HPDE6-E6E7 (cell line): ENCODE data around the gene TFAP2D.

Experiments
- DNase-seq: peaks from one replicate; pipeline ENCODE4 v3.0.0; 2011; ENCODE audit warnings: missing footprints; ENCODE audit errors: extremely low spot score

TFAP2D gene

DNA sequence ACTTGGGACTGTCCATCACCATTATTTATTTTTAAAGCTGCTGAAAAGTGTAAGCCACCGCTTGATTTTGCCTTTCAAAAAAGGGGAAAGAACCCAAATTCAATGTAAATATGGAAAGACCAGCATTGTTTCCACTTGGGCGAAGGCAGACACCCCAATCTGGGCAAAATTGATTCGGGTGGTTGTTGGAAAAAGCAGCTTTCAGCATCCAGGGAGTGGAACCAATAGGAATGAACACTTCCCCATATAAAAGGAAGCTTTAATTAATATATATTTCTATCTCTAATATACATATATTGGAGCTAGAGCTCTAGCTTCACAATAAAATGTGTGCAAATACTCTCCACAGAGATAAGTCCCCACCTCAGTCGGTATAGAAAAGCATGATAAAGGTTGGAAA, at the start of gene TFAP2D:
Gene TFAP2D (plus strand): TSS at position 301 of the 400 bp plus-strand sequence. CDS start 530 bp downstream, outside the sequence.
- DNase-seq = no peak

DNA sequence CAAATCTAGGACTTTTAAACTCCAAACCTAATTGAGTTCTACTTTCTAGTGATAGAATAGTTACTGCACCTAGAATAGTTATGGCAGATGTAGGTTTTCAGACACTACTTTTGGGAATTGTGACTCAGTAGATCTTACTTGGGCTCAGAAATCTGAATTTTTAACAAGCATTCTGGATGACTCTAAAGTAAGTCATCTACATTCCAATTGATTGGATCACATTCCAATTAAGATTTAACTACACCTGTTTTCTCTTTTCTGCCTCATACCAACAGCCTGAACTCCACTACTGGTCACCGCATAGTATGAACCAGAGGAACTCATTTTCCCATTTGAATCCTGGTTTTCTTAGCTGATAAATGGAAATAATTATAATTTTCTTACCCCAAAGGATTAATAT, 49.5 kb upstream of the TFAP2D start:
- no peak for DNase-seq

DNA sequence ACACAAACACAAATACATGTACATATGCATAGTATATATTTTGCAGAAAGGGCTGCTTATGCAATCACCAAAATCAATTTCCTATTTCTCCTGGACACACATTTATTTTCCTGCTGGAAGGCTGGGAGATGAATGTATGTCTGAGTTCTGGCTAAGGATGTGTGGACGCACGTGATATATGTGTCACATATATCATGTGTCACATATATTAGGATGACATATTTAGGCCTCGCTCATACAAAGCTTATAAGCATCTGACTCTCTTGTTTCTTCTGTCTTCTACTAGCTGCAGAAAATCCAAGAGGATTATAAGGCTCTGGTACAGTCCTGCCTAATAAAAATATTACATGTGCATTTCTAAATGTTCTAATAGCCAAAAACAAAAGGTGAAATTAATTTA, 47.2 kb upstream of the TFAP2D start:
- DNase-seq = no peak

DNA sequence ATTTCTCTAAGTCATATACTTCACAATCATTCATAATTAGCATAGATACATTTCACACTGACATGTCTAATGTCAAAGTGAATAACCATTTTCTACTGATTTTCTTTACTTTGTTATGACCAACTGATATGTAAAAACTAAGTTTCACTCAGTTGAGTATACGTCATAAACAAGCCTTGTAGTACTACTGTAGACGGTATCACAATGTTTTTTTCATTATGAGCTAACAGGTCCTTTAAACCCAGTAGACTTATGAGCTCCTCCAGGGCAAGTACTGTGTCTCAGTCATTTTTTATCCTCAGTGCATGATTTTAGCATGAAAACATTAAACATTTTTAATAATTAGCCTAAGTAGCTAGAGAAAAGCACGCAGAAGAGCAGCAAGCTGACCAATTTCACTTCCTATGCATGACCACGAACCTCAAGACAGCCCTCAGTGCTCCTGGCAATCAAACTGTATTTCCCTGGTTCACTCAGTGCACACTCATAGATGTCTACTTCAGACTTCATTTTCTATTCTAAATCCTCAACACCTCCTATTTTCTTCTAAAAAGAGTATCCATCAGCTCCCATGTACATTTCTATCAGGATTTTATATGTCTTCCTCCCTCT, 32.0 kb upstream of the TFAP2D start:
- DNase-seq = no peak

DNA sequence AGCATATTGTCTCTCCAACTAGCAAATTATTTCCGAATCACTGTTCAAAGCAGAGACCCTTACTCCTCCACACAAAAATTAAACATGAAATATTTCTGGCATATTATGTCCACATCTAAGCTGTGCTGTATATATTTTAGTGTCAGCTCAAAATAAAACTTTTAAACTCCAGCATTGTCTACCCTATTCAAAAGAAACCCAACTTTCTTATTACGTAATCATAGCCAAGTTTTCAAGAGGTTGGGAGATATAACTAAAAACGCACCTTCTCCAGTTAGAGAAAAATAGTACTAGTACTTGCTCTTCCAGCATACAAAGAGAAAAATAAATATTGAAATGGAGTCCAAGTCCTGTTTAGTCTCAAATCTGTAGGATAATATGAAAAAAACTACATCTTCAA, 24.1 kb upstream of the TFAP2D start:
- DNase-seq = no peak

DNA sequence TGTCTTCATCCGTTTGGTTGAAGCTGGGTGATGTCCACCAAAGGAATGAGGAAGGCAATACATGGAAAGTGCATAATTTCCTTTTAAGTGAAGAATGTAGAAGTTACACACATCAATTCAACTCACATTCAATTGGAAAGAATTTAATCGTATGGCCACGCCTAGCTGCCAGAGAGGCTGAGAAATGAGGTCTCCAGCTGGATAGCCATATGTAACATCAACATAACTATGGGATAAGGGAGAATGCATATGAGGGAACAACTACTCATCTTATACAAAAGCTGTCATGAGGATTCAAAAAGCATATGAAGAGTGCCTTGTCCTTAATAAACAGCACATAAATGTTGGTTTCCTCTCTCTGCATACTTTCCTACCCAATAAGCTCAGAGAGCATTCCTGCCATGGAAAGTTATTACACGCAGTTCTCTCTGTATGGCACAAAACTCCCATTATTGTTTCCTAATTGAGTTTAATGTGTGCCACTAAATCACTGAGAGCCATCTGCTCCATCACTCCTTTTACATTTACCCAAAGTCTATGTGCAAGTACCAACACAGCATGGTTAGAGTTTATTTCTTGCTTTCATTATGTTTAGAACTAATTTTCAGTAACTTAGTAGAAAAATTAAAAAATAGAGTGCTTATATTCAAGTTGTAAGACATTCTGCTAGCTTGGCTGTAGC, 21.4 kb upstream of the TFAP2D start:
- no peak for DNase-seq

DNA sequence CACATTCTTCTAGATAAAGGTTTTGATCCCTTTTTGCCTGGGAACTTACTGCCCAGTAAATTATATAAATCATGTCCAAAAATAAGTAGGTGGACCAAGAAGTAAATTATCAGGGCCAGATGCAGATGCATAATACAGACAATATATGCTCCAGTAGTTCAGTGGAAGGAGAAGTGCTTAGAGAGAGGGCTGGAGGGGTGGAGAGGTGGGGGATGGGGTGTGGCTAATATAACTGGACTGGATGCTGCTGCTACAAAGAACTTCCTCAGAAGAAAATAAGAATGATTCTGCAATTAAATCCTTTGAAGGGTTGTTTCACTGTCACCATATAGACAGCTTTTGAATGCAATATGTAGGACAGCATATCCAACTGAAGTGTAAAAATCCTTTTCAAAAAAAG, 14.8 kb upstream of the TFAP2D start:
- DNase-seq = no peak

DNA sequence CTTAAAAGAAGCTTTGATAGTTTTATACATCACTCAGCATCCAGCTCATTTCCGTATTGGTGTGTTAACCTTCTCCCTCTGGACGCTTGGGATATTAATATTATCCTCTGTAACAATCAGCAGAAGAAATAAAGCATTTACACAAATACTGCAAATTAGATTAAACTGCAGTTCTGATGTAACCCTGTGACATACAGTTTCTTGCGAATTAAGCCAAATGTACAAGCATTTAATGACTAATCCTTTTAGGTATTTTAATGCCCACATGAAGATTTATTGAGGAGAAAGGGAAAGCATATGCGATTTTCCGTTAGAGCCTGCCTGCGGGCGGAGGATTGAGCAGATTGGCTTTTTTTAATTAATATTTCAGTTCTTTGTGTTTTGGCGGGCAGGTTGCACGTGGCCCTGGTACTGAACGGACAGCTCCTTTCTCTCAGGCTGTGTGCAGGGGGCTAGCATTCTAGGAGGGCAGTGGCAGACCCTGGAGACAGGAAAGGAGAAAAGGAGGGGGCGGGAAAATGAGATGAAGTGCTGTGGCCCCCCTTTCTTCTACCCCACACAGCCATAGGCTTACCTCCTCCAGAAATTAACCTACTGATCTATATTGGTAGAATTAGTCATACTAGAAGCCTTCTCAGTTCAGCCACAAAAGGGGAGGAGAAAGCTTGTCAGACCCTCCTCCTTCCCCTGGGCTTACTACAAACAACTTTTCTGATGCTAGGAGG, 14.1 kb upstream of the TFAP2D start:
- no peak for DNase-seq

DNA sequence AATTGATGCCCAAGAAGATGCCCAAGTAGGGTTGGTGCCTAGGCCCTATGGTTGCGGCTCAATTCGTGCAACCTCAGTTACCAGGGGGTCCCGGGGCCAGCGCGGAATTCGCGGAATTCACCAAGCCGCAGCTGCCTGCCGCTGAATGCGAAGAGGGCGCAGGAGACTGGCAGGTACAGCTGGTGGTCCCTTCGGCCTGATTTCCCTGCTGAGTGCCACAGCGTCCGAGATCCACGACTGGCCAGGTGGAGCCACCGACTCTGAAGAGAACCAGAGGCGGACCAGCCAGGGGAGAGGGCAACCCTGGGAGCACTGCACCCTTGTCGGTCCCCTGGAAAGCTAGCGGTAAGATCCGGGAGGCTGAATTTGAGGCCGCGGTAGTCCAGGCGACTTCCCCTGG, 6.8 kb upstream of the TFAP2D start:
- no peak for DNase-seq

DNA sequence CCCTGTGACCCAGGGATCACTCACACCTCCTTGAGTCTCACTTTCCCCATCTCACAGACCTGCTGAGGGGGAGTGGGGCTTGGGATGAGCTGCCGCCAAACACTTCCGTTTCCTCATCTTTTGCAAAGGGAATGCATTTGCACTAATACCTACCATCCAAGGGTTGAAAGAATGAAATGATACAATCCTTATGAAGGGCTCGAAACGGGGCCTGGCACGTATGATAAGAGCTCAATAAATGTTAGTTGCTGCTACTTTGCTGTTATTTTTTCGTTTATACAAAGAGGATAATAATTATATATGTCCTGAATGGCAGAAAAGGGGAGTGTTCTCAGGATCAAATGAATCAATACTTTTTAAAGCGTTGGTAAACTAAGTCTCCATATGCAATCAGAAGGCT, 6.1 kb upstream of the TFAP2D start:
- DNase-seq = no peak

DNA sequence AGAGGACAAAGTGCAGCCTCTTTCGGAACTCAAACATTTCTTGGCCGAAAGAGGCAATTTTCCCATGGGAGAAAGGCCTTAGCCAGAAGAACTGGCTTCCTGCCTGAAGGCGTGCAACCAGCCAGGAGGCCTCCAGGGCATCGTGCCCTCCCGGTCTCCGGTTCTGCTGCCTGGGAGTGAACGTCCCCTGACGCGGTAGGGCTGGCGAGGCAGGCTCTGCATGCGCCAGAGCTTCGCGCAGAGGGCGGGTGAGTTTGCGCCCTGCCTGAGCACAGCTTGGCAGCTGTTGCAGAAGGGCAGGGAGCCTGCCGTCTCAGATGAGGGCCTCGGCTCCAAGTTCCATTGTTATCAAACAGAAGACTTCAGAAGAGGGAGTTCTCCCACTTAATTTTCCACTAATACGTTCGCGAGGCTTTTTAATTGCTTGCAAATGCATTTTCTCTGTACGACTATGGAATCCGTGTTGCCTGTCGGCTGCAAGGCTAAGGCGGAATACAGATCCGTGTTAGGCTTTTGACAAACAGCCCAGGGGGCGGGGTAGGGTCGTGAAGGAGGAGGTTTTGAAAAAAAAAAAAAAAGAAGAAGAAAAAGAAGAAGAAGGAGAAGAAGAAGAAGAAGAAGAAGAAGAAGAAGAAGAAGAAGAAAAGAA, 5.5 kb upstream of the TFAP2D start:
- no peak for DNase-seq

DNA sequence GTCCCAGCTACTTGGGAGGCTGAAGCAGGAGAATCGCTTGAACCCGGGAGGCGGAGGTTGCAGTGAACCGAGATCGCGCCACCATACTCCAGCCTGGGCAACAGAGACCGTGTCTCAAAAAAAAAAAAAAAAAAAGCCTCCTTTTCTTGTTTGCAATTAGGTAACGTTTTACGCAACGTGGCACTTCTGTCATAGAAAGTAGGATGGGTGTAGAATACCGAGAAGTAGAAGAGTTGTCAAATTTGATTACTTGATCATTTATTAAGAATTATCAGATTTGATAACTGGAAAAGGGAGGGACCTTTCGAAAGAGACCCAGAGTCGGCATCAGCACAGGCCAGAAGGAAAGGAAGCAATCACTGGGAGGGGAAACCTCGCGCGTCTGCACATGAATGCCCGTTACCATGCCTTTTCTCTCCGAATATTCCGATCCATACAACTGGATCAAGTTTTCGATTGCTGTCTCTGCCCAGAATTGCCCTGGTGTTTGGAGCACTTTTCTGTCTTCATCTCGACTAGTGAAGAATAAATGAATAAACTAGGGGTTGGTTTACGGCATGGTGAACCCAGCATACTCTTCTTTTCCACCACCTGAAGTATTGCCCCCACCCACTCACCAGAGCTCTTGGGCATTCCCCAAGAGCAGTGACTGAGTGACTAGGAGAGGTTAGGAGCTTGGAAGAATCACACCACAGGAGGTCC, 4.5 kb upstream of the TFAP2D start:
- no peak for DNase-seq

DNA sequence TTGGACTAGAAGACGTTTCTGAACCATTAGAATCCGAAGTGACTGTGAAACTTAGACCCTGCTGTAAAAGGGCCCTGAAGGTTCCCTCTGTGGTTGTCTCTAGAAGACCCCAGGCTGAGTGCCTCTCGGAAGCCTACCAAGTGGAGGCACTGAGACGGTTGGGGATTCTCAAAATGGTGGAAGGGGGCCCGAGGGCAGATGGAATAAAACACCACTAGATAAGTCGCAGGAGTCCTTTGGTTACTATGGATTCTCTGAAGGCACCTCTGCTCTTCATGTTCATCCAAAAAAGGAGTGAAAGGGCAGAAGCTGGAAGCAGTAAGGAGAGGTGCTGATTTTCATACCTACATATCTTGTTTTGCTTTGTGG, 4.0 kb upstream of the TFAP2D start:
- DNase-seq = no peak

DNA sequence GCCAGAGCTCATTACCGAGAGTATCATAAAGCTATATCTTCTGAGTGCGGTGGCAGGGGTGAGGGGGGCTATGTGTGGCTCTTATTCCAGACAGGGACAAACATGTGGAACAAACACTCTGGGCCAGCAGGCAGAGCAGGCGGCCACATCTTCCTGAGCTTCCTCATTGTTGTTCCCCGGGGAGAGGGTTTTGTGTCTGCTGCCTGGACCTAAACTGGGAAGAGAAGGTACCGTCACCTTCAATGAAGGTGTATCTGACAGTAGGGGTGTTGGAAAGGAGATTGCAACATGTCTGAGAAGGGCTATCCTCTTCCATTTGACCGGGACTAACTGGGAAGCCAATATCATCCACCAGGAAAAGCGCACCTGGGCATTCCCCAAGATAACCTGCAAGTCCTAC, 1.6 kb upstream of the TFAP2D start:
- DNase-seq = no peak

DNA sequence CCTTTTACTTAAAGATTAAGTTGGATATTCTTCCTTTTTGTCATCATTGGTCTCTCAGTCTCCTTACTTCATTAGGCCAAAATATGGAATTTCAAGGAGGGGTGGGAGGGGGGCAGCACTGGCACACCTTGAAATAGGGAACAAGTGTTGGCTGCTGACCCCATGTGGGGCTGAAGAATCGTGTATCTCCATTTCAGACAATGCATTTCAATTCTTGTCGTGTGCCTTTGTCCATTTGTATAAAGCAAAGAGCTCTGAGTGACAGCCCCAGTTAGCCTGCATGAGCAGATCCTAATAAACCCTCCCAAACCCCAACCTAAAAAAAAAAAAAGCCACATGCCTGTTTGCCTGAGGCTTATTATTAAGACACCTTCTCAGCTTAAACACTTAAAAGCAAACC, 1.0 kb upstream of the TFAP2D start:
- DNase-seq = no peak

DNA sequence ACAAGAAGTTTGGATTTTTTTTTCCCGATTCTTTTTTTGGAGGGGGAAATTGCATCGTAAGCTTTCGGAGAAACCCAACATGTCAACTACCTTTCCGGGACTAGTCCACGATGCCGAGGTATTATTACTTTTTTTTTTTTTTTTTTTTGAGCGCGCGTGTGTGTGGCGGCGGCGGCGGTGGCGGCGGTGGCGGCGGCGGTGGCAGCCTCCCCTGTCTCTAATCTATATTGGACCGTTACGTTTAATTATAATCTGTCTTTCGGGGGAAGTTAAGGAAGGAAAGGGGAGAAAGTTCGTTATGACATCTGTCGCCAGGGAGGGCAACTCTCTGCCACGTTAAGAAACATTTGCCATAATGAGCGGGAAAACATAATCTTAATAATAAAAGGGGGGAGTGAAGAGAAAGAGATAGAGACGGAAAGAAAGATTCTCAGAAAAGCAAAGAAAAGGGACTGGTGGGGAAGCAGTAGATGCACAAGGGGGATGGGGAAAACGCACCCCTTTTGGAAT, 706 bp downstream of the TFAP2D start:
- DNase-seq = no peak

DNA sequence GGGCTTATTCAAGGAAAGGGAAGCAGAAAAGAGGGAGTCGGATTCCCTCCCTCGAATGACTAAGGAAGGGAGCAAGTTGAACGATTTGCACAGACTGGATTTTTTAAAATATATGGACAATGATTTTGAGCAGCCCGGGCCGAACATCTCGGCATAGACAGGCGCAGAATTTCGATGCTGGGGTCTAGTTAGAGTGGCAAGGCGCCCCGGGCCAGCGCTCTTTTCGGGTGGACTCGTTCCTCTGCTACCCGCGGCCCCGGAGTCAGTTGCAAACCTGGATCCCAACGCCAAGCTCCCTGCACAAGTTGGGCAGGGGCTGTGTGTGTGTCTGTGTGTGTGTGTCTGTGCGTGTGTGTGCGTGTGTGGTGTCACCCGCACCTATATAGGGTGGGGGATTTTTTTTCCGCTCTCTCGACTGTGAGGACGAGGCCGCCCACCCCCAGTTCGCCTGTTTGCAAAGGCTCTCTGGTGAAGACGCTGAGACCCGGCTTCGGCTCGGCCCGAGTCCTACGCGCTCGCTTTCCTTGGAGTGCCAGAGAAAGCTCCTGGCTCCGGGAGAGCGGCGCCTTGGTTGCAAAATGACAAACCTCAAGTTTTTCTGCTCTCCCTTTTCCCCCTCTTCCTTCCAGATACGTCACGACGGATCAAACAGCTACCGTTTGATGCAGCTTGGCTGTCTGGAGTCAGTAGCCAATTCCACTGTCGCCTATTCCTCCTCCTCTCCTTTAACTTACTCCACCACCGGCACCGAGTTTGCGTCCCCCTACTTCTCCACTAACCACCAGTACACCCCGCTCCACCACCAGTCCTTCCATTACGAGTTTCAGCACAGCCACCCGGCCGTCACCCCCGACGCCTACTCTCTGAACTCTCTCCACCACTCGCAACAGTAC, 1.4 kb downstream of the TFAP2D start:
- DNase-seq = no peak

DNA sequence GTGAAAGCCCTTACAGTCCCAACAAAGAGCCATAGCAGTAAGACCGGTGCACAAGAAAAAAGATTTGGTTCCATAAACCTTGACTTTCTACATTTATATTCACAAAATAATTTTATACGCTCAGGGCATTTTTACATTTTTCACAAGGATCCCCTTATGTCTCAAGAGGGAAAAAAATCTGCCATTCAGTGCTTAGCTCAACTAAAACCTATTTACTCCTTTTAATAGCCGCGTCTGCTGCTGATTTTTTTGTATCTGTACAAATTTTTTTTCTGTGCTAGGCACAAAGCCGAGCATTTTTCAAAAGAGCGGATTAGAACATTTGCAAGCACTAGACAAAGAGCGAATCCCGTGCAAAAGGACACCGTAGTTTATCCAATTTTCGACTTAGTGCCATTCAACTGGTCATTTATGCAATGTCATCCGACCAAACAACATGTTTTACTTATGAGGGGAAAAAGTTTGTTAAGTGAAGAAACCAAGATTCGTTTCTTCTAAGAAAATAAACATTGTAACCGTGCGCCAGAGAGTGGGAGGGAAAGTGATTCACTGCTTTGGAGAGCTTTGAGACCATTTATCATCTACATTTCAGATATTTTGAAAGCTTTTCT, 3.7 kb downstream of the TFAP2D start:
- no peak for DNase-seq

DNA sequence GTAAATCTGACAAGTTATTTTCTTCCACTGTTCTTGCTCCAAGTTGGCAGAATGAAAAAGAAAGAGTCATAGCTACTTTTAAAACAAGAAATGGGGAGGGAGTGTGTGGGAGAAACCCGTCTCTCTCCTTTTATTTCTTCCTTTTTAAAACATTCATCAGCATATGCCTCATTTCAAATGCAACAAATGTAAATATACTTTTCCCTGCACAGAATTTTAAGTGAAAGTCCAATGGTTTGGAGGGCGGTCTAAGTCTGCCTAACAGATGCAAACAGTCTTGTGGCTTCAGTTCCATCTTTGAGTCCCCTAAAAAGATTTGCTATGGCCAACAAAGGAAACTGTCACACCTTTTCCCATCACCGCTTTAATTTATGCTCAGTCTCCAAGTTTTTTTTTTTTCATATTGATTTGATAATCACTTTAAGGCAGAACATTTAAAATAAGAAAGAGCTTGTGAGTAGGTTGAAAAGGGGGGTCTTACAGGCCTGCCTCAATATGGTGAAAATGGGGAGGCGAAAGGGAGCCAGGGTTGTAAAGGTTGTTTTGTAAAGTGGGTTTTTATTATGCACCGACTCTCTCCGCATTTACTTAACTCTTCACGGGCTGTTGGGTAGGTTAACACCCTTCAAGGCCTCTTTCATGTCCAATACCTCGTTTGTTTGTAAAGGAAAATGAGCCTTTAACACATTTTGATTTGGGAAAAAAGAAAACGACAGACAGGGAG, 4.6 kb downstream of the TFAP2D start:
- DNase-seq = no peak

DNA sequence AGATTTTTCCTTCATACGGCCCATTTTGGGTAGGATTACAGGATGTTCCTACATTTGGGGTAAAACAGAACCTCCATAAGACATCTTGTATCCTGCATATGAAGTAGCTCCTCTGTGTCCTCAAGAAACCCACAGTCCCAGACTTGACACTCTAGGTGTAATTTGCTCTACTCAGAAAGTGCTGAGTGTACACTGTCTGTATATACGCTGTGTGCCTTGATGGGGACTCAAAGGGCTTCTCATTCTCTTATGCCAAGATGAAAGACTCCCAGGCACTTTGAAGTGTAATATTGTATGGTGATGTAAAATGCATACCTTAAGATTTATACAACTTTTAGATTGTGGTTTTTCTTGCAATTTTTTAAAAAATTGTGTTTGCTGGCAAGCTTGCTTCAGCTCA, 5.2 kb downstream of the TFAP2D start:
- no peak for DNase-seq
